Transverse colon (tissue), 4 donors: Measurements from ENCODE around the gene MYL4. TPM values are rescaled to one million over a fixed set of nuclear protein-coding genes. Genes with fewer than 3 reads are reported as not detected.
A peak's percentile ranks its signal among the peaks of the same experiment; 100 is the strongest.

ENCODE experiments used
- DNase-seq: peaks from one replicate; pipeline ENCODE4 v3.0.0-alpha.2; 2019
- H3K27ac ChIP-seq, 4 donors: fragments of 200-600 bp; sonication (generic); 2 replicates each; pipeline ENCODE4 v1.5.1; 2016 to 2018; ENCODE audit warnings: inconsistent platforms in 4 of 4
- H3K27me3 ChIP-seq: fragments of 200-600 bp; sonication (generic); 2 replicates; pipeline ENCODE4 v1.5.1; 2017; ENCODE audit warnings: inconsistent platforms
- H3K36me3 ChIP-seq, 4 donors: fragments of 200-600 bp; sonication (generic); 2 replicates each; pipeline ENCODE4 v1.5.1; 2017 to 2019; ENCODE audit warnings: inconsistent platforms in 4 of 4
- H3K4me1 ChIP-seq, 4 donors: fragments of 200-600 bp; sonication (generic); 2 replicates each; pipeline ENCODE4 v1.5.1; 2017 to 2020; ENCODE audit warnings: inconsistent platforms in 4 of 4
- H3K4me3 ChIP-seq, 4 donors: fragments of 200-600 bp; sonication (generic); 1 replicate in 1 of 4; 2 replicates in 3 of 4; pipeline versions ENCODE4 v1.5.1 to v1.6.1; 2017 to 2019; ENCODE audit warnings: inconsistent platforms in 4 of 4
- H3K9me3 ChIP-seq, 2 donors: fragments of 200-600 bp; sonication (generic); 2 replicates each; pipeline ENCODE4 v1.5.1; 2017 to 2019; ENCODE audit warnings: inconsistent platforms in 2 of 2
- CTCF ChIP-seq, 5 experiments: fragments of 200-600 bp in 3 of 5; fragments of 450-650 bp in 2 of 5; sonication (generic) in 3 of 5; IDR thresholded peaks; 1 replicate in 2 of 5; 2 replicates in 3 of 5; pipeline ENCODE4 v1.5.1; 2016 to 2017; ENCODE audit warnings: antibody characterized with exemption in 5 of 5, inconsistent platforms in 3 of 5, mild to moderate bottlenecking in 2 of 5, moderate library complexity in 1 of 5
- EP300 ChIP-seq: sonication (generic); formaldehyde crosslinking; IDR thresholded peaks from one replicate; pipeline ENCODE4 v1.6.1; 2017; ENCODE audit warnings: antibody characterized with exemption, low read depth
- POLR2A ChIP-seq: fragments of 450-650 bp; IDR thresholded peaks from one replicate; pipeline ENCODE4 v1.6.1; 2016; ENCODE audit warnings: antibody characterized with exemption, mild to moderate bottlenecking, moderate library complexity
- POLR2AphosphoS5 ChIP-seq, 3 donors: sonication (generic); formaldehyde crosslinking; IDR thresholded peaks; one replicate each; pipeline ENCODE4 v1.6.1; 2016; ENCODE audit warnings: antibody characterized with exemption in 3 of 3
- WGBS, 2 donors: methylation state at CpG; one replicate each; pipeline ENCODE4 v1.1.5; 2018; ENCODE audit warnings: low coverage in 1 of 2; 5-methylcytosine and 5-hydroxymethylcytosine counted together
- in situ Hi-C, 4 donors: fragments of 200-750 bp; cut with MboI; loops; one replicate each; pipeline versions ENCODE4 v1.15.0 to v1.15.1; 2017; ENCODE audit warnings: low sequenced_read_pairs in 3 of 4, low pct_ligation_motif_present in 1 of 4, low pct_unique_long_range_greater_than_20kb in 1 of 4
- intact Hi-C: fragments of 100-400 bp; cut with DNase I; formaldehyde crosslinking; loops from one replicate; pipeline ENCODE4 v1.15.1; 2023; ENCODE audit warnings: low total_unique reads
- total RNA-seq, 4 donors: library from RNA; depleted of rRNA; stranded (reverse); fragments of >200 nt; gene quantifications; one replicate each; pipeline ENCODE4 v1.1.0, GENCODE V29; 2016

MYL4 gene
- total RNA-seq, 4 donors from 2014 or later = not detected

- in situ Hi-C loops (no loop called here), intact Hi-C loops (no loop called here)
- H3K27me3 ChIP-seq = no peaks in the 10 kb centered on the region
- H3K36me3 ChIP-seq = no peaks in the 10 kb centered on the region
- no peak overlapping the region for H3K4me3 ChIP-seq
- no peak overlapping the region for H3K27ac ChIP-seq
- 55 to 66% methylated on average over 2 to 6 of the region's 6 CpGs for WGBS, 2 donors
- no peak for DNase-seq
- no peaks in the 10 kb centered on the region for H3K9me3 ChIP-seq
- peaks cover 0 to 13% (median 9%) of the 10 kb centered on the region in 4 donors for H3K4me1 ChIP-seq
- TF ChIP-seq CTCF (IDR thresholded peaks at IDR 0.05) = no peak
- TF ChIP-seq POLR2AphosphoS5 (IDR thresholded peaks at IDR 0.05) = no peak
- TF ChIP-seq POLR2A = no peak
- no peak for TF ChIP-seq EP300
These were observed 16.6 kb upstream of the MYL4 start for GRCh38 chr17:47192554-47192953.

- in situ Hi-C loops = no loop called here
- H3K27me3 ChIP-seq = no peaks in the 10 kb centered on the region
- H3K27ac ChIP-seq = no peak overlapping the region
- TF ChIP-seq CTCF (IDR thresholded peaks at IDR 0.05) (no peak), EP300 (no peak), POLR2A (no peak), POLR2AphosphoS5 (IDR thresholded peaks at IDR 0.05) (no peak)
- H3K9me3 ChIP-seq = no peaks in the 10 kb centered on the region
- H3K4me3 ChIP-seq = no peak overlapping the region
- WGBS, 2 donors = 89 to 96% methylated on average over 1 to 4 of the region's 4 CpGs
- DNase-seq = no peak
- H3K36me3 ChIP-seq = no peaks in the 10 kb centered on the region
- intact Hi-C loops = no loop called here
- peaks cover 0 to 6% (median 3%) of the 10 kb centered on the region in 4 donors for H3K4me1 ChIP-seq
These were observed 15.1 kb upstream of the MYL4 start for GRCh38 chr17:47193931-47194511.

GRCh38 chr17:47197821-47198220, 11.3 kb upstream of the MYL4 start:
- Histone ChIP-seq H3K36me3 (no peaks in the 10 kb centered on the region), H3K4me3 (no peak overlapping the region), H3K4me1 (peaks cover 0 to 7% (median 3%) of the 10 kb centered on the region in 4 donors), H3K27me3 (no peaks in the 10 kb centered on the region), H3K27ac (no peak overlapping the region), H3K9me3 (no peaks in the 10 kb centered on the region)
- in situ Hi-C loops (no loop called here), intact Hi-C loops (no loop called here)
- DNase-seq = no peak
- TF ChIP-seq POLR2AphosphoS5 (IDR thresholded peaks at IDR 0.05) (no peak), POLR2A (no peak), EP300 (no peak), CTCF (IDR thresholded peaks at IDR 0.05) (no peak)

GRCh38 chr17:47199627-47200324, 9.4 kb upstream of the MYL4 start:
- in situ Hi-C loops = no loop called here

More at GRCh38 chr17:47199627-47200324, 9.4 kb upstream of the MYL4 start:
- DNase-seq = no peak
- Histone ChIP-seq H3K9me3 (no peaks in the 10 kb centered on the region), H3K4me3 (no peak overlapping the region), H3K27me3 (no peaks in the 10 kb centered on the region), H3K4me1 (peaks cover 0 to 17% (median 11%) of the 10 kb centered on the region in 4 donors), H3K27ac (peak overlapping the region in 2 of 4 donors; percentile 36 to 48), H3K36me3 (no peaks in the 10 kb centered on the region)
- intact Hi-C loops = no loop called here
- TF ChIP-seq POLR2AphosphoS5 (IDR thresholded peaks at IDR 0.05) (no peak), POLR2A (no peak), CTCF (IDR thresholded peaks at IDR 0.05) (no peak), EP300 (no peak)
- 93 to 98% methylated on average over 3 to 8 of the region's 8 CpGs for WGBS, 2 donors
